Measurements from ENCODE around the gene DAAM2.

The DAAM2 gene

GRCh38 chr6:39791850-39792539, at the start of gene DAAM2:
TSS of gene DAAM2 (plus strand) at chr6:39792376. CDS start at chr6:39856303, 63,927 bp downstream.
- DNase-seq = no peak

GRCh38 chr6:39746795-39747194, 45.4 kb upstream of the DAAM2 start:
- DNase-seq = no peak

- DNase-seq = no peak
Measured at GRCh38 chr6:39752835-39753724, 39.1 kb upstream of the DAAM2 start.

GRCh38 chr6:39753725-39754045, 38.5 kb upstream of the DAAM2 start:
- no peak for DNase-seq

GRCh38 chr6:39754514-39755115, 37.6 kb upstream of the DAAM2 start:
- no peak for DNase-seq

GRCh38 chr6:39755231-39755630, 36.9 kb upstream of the DAAM2 start:
- no peak for DNase-seq

- DNase-seq = no peak
Measured at GRCh38 chr6:39756582-39756981, 35.6 kb upstream of the DAAM2 start.

- DNase-seq = no peak
Measured at GRCh38 chr6:39758905-39759605, 33.1 kb upstream of the DAAM2 start.

- no peak for DNase-seq
Measured at GRCh38 chr6:39760226-39760952, 31.8 kb upstream of the DAAM2 start.

GRCh38 chr6:39765508-39766065, 26.6 kb upstream of the DAAM2 start:
- DNase-seq = no peak

GRCh38 chr6:39769012-39769411, 23.2 kb upstream of the DAAM2 start:
- no peak for DNase-seq

GRCh38 chr6:39770446-39770845, 21.7 kb upstream of the DAAM2 start:
- DNase-seq = no peak

- DNase-seq = no peak
Measured at GRCh38 chr6:39772559-39773273, 19.5 kb upstream of the DAAM2 start.

- no peak for DNase-seq
Measured at GRCh38 chr6:39773782-39774181, 18.4 kb upstream of the DAAM2 start.

- DNase-seq = no peak
Measured at GRCh38 chr6:39776581-39776980, 15.6 kb upstream of the DAAM2 start.

GRCh38 chr6:39777218-39777617, 15.0 kb upstream of the DAAM2 start:
- DNase-seq = no peak

GRCh38 chr6:39777661-39778060, 14.5 kb upstream of the DAAM2 start:
- no peak for DNase-seq

- no peak for DNase-seq
Measured at GRCh38 chr6:39778581-39779255, 13.5 kb upstream of the DAAM2 start.

- no peak for DNase-seq
Measured at GRCh38 chr6:39785281-39785680, 6.9 kb upstream of the DAAM2 start.

- DNase-seq = no peak
Measured at GRCh38 chr6:39786649-39787048, 5.5 kb upstream of the DAAM2 start.

GRCh38 chr6:39787322-39787721, 4.9 kb upstream of the DAAM2 start:
- no peak for DNase-seq

Measured in CD4-positive, alpha-beta T cell treated with Interleukin-10 for 1 hour (primary cell).